Endothelial cell (in vitro differentiated cells): ENCODE data around the gene PLD5. TPM values are rescaled to one million over a fixed set of nuclear protein-coding genes. Genes with fewer than 3 reads are reported as not detected.
"Not testable (repeated sequence)": the region's sequence is repeated elsewhere in the genome, so short reads cannot be mapped to it uniquely, and the experiment has no call there.

ENCODE experiments used
- DNase-seq: peaks from one replicate; pipeline ENCODE4 v3.0.0; 2021; ENCODE audit warnings: low spot score
- H3K27ac Mint-ChIP-seq: one replicate; pipeline ENCODE4 v1.8.0; 2021; ENCODE audit warnings: mixed read lengths, inconsistent platforms; ENCODE audit not compliant: unreplicated experiment
- H3K27me3 Mint-ChIP-seq: one replicate; pipeline ENCODE4 v1.8.0; 2021; ENCODE audit warnings: mild to moderate bottlenecking, moderate library complexity, mixed read lengths, inconsistent platforms; ENCODE audit not compliant: unreplicated experiment
- H3K36me3 Mint-ChIP-seq: one replicate; pipeline ENCODE4 v1.8.0; 2021; ENCODE audit warnings: mild to moderate bottlenecking, low read depth, mixed read lengths, inconsistent platforms; ENCODE audit not compliant: unreplicated experiment
- H3K4me1 Mint-ChIP-seq: one replicate; pipeline ENCODE4 v1.8.0; 2021; ENCODE audit warnings: mild to moderate bottlenecking, mixed read lengths, inconsistent platforms; ENCODE audit not compliant: unreplicated experiment
- H3K4me3 Mint-ChIP-seq: one replicate; pipeline ENCODE4 v1.8.0; 2021; ENCODE audit warnings: mild to moderate bottlenecking, mixed read lengths, inconsistent platforms; ENCODE audit not compliant: unreplicated experiment
- H3K9me3 Mint-ChIP-seq: one replicate; pipeline ENCODE4 v1.8.0; 2021; ENCODE audit warnings: mixed read lengths, inconsistent platforms; ENCODE audit not compliant: unreplicated experiment
- CTCF ChIP-seq: fragments of 200-600 bp; sonication (generic); IDR thresholded peaks from one replicate; pipeline ENCODE4 v1.5.0; 2021; ENCODE audit warnings: antibody characterized with exemption; ENCODE audit not compliant: unreplicated experiment
- total RNA-seq: library from RNA; stranded (reverse); fragmentation: NEBNext Ultra II Directional; extraction: Animal tissue kit (Norgen Biotek cat#: 25700); gene quantifications from one replicate; pipeline ENCODE4 v1.2.1, GENCODE V29; 2021; ENCODE audit not compliant: unreplicated experiment

Gene PLD5
- total RNA-seq, 1 donor from 2014 or later = not detected

DNA sequence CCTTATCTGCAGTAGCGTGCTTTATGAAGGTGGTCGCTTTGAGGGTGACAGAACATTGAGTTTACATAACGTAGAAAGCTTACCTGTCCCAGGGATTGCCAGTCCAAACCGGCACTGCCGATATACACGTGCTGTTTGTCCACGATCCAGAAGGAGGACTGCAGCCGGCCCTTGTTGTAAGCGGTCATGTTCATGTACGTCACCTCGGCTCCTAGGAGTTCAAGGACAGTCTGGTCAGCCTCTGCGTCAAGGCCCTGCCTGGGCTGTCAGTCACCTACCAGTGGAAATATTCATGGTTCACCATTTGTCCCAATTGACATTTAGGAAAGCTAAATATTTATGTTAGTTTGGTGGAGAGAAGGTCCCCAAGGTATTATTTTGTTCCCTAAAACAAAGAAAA is 304.6 kb downstream of the PLD5 start:
- Mint-ChIP-seq H3K27ac (no peak overlapping the region), H3K27me3 (peaks cover 1% of the 10 kb centered on the region), H3K36me3 (peaks cover 7% of the 10 kb centered on the region), H3K9me3 (no peaks in the 10 kb centered on the region), H3K4me1 (peaks cover 7% of the 10 kb centered on the region), H3K4me3 (no peak overlapping the region)
- no peak for DNase-seq
- TF ChIP-seq CTCF = no peak

DNA sequence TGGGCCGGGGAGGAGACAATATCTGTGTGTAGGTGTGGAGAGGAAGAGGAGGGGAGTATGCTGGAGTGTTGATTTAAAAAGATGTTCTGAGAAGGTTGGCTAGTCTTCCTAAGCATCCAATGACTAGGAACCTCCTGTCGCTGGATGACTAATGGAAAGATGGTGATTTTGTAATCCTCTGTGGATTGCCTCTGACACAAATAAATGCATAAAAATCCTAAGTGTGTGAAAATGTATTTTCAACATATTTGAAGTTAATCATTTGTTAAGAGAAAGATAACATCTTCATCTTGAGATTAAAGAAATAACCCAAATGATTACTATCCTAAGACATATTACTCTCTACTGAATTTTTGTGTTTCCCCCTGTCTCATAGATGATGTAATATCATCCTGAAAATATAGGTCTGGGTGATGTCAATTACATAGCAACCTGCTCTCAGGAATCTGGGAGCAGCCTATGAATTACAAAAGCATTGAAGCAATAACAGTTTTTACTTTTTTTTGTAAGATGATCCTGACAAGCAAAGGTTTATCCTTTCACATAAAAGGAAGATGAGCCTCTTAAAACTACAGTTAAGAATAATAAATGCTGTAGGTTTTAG is 305.1 kb downstream of the PLD5 start:
- no peak for TF ChIP-seq CTCF
- Mint-ChIP-seq H3K4me1 (peaks cover 2% of the 10 kb centered on the region), H3K27ac (no peak overlapping the region), H3K27me3 (peaks cover 1% of the 10 kb centered on the region), H3K36me3 (peaks cover 7% of the 10 kb centered on the region), H3K4me3 (no peak overlapping the region), H3K9me3 (no peaks in the 10 kb centered on the region)
- DNase-seq = no peak

DNA sequence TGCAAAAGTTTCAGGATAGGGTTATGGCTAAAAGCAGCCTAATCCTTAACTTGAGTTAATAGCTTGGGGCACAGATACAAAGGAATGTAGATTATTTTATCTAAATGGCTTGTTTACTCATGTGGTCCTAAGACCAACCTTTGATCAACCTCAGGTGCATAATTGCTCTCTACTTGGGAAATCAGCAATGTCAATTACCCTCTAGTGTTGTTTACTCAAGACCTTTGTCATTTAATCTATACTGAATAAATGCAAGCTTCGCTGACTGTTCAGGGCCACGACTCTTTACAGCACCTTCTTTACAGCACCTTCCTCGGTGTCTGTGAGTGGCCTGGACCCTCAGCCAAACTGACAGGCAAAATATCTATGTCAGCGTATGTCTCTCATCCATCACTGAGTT is 308.1 kb downstream of the PLD5 start:
- Mint-ChIP-seq H3K27ac (no peak overlapping the region), H3K4me3 (no peak overlapping the region), H3K36me3 (peaks cover 7% of the 10 kb centered on the region), H3K4me1 (no peaks in the 10 kb centered on the region), H3K9me3 (no peaks in the 10 kb centered on the region), H3K27me3 (no peaks in the 10 kb centered on the region)
- no peak for DNase-seq
- no peak for TF ChIP-seq CTCF

GRCh38 chr1:242214455-242214854 is 310.0 kb downstream of the PLD5 start:
- not testable (repeated sequence) for H3K4me1 Mint-ChIP-seq, H3K36me3 Mint-ChIP-seq, H3K27me3 Mint-ChIP-seq, H3K4me3 Mint-ChIP-seq, H3K9me3 Mint-ChIP-seq, H3K27ac Mint-ChIP-seq, DNase-seq

- H3K27ac Mint-ChIP-seq, DNase-seq: not testable (repeated sequence)
Measured at GRCh38 chr1:242212961-242213360, 311.5 kb downstream of the PLD5 start.

DNA sequence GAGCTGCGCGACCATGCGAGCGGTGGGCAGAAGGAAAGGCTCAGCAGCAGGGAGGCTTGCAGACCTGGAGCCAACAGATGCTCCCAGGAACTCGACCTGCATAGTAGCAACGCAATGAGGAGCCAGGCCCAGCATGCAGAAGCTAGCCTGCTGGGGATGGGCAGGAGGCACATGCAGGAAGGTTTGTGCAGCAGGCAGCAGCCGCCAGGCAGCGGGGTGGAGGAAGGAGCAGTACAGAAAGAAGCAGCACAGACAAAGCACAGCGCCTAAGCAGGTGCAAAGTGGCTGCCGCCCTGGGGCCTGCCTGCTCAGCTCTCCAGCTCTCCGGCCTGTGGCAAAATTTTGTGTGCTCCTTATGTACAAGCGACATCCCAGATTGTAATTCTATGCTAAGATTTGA is 312.1 kb downstream of the PLD5 start:
- no peak overlapping the region for H3K4me3 Mint-ChIP-seq
- H3K9me3 Mint-ChIP-seq = no peaks in the 10 kb centered on the region
- H3K27ac Mint-ChIP-seq = no peak overlapping the region
- no peak for TF ChIP-seq CTCF
- peaks cover 7% of the 10 kb centered on the region for H3K36me3 Mint-ChIP-seq
- H3K27me3 Mint-ChIP-seq = peaks cover 4% of the 10 kb centered on the region
- DNase-seq = no peak
- no peaks in the 10 kb centered on the region for H3K4me1 Mint-ChIP-seq

More at GRCh38 chr1:242212961-242213360, 311.5 kb downstream of the PLD5 start:
- H3K36me3 Mint-ChIP-seq, H3K4me1 Mint-ChIP-seq, H3K9me3 Mint-ChIP-seq, H3K27me3 Mint-ChIP-seq, H3K4me3 Mint-ChIP-seq: not testable (repeated sequence)
